Measurements from ENCODE around the gene WWC1. TPM values are rescaled to one million over a fixed set of nuclear protein-coding genes. Genes with fewer than 3 reads are reported as not detected.

WWC1 gene
- total and polyA plus RNA-seq, 10 of the 15 experiments (the other 5 are each of a cell fraction or from before 2014, with no cell fraction given), result 0.50 to 7.8 (median 2.5) TPM

DNA sequence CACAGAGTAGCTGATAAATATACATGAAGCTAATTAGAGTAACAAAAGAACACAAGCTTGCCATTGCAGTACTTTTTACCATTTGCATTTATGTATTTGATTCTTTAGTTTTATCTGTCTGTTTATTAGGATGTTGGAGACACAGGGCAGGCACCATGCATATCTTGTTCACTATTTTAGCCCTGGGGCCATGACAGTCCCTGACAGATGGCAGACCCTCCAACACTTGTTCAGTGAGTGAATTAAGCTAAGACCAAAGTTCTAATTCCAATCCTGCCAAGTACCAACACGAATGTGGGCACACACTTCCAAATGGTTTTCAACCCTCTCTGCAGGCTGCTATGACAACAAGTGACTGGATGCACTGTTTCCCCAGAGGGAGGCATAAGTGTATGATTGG lies 182.9 kb downstream of the WWC1 start:
- no peak overlapping the region for H3K27ac ChIP-seq (ENCODE audit: control insufficient read depth, insufficient read depth)
- H3K9ac ChIP-seq (ENCODE audit: control insufficient read depth, insufficient read depth, low read length), result no peak overlapping the region
- no peak overlapping the region for H3K4me3 ChIP-seq
- H4K20me1 ChIP-seq (ENCODE audit: control insufficient read depth, insufficient read depth), result no peaks in the 10 kb centered on the region
- in situ Hi-C loops (cut with MboI) (no loop called here), intact Hi-C loops (cut with micrococcal nuclease; ENCODE audit: unreplicated experiment) (no loop called here)
- H3K4me1 ChIP-seq (ENCODE audit: control insufficient read depth, insufficient read depth, low read length), result no peaks in the 10 kb centered on the region
- TF ChIP-seq TCF3 (IDR thresholded peaks at IDR 0.05; ENCODE audit: borderline replicate concordance, insufficient read depth, low read depth, low read length), result no peak
- TF ChIP-seq HDAC2 (IDR thresholded peaks at IDR 0.05), result no peak
- no peak for TF ChIP-seq SUPT20H (IDR thresholded peaks at IDR 0.05; ENCODE audit: borderline replicate concordance, control insufficient read depth, low read depth, low read length)
- TF ChIP-seq, protein P1, sequence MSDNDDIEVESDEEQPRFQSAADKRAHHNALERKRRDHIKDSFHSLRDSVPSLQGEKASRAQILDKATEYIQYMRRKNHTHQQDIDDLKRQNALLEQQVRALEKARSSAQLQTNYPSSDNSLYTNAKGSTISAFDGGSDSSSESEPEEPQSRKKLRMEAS (IDR thresholded peaks at IDR 0.05; ENCODE audit: low read depth, low read length), result no peak
- no peak for TF ChIP-seq MTA2 (IDR thresholded peaks at IDR 0.05; ENCODE audit: low read depth)
- no peak for TF ChIP-seq FOXK2 (IDR thresholded peaks at IDR 0.05)
- TF ChIP-seq SMAD5 (IDR thresholded peaks at IDR 0.05; ENCODE audit: low read depth), result no peak
- TF ChIP-seq CBX3 (IDR thresholded peaks at IDR 0.05; ENCODE audit: borderline replicate concordance, low read depth), result no peak
- no peak for TF ChIP-seq SP1 (IDR thresholded peaks at IDR 0.05; ENCODE audit: low read depth, low read length)
- no peak for TF ChIP-seq LARP7 (IDR thresholded peaks at IDR 0.05)
- no peak for TF ChIP-seq CREB1 (IDR thresholded peaks at IDR 0.05; ENCODE audit: low read depth)
- TF ChIP-seq PAX8 (IDR thresholded peaks at IDR 0.05), result no peak
- TF ChIP-seq, protein P2, sequence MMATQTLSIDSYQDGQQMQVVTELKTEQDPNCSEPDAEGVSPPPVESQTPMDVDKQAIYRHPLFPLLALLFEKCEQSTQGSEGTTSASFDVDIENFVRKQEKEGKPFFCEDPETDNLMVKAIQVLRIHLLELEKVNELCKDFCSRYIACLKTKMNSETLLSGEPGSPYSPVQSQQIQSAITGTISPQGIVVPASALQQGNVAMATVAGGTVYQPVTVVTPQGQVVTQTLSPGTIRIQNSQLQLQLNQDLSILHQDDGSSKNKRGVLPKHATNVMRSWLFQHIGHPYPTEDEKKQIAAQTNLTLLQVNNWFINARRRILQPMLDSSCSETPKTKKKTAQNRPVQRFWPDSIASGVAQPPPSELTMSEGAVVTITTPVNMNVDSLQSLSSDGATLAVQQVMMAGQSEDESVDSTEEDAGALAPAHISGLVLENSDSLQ (IDR thresholded peaks at IDR 0.05), result no peak
- TF ChIP-seq STAT1 (conservative IDR thresholded peaks at IDR 0.05), result no peak
- TF ChIP-seq, protein P3, sequence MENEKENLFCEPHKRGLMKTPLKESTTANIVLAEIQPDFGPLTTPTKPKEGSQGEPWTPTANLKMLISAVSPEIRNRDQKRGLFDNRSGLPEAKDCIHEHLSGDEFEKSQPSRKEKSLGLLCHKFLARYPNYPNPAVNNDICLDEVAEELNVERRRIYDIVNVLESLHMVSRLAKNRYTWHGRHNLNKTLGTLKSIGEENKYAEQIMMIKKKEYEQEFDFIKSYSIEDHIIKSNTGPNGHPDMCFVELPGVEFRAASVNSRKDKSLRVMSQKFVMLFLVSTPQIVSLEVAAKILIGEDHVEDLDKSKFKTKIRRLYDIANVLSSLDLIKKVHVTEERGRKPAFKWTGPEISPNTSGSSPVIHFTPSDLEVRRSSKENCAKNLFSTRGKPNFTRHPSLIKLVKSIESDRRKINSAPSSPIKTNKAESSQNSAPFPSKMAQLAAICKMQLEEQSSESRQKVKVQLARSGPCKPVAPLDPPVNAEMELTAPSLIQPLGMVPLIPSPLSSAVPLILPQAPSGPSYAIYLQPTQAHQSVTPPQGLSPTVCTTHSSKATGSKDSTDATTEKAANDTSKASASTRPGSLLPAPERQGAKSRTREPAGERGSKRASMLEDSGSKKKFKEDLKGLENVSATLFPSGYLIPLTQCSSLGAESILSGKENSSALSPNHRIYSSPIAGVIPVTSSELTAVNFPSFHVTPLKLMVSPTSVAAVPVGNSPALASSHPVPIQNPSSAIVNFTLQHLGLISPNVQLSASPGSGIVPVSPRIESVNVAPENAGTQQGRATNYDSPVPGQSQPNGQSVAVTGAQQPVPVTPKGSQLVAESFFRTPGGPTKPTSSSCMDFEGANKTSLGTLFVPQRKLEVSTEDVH (IDR thresholded peaks at IDR 0.05; ENCODE audit: low read depth, partially characterized antibody), result no peak
- no peak for TF ChIP-seq BRCA1 (IDR thresholded peaks at IDR 0.05; ENCODE audit: low read depth, low read length)
- no peak for TF ChIP-seq BHLHE40 (IDR thresholded peaks at IDR 0.05; ENCODE audit: borderline replicate concordance in 1 of 2, low read depth in 2 of 2, low read length in 1 of 2)
- TF ChIP-seq, protein P4, sequence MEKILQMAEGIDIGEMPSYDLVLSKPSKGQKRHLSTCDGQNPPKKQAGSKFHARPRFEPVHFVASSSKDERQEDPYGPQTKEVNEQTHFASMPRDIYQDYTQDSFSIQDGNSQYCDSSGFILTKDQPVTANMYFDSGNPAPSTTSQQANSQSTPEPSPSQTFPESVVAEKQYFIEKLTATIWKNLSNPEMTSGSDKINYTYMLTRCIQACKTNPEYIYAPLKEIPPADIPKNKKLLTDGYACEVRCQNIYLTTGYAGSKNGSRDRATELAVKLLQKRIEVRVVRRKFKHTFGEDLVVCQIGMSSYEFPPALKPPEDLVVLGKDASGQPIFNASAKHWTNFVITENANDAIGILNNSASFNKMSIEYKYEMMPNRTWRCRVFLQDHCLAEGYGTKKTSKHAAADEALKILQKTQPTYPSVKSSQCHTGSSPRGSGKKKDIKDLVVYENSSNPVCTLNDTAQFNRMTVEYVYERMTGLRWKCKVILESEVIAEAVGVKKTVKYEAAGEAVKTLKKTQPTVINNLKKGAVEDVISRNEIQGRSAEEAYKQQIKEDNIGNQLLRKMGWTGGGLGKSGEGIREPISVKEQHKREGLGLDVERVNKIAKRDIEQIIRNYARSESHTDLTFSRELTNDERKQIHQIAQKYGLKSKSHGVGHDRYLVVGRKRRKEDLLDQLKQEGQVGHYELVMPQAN (conservative IDR thresholded peaks at IDR 0.05), result no peak
- 28% methylated on average over 1 of the region's 1 CpG for WGBS (ENCODE audit: insufficient coverage, insufficient replicate concordance, low lambda C conversion rate, missing lambda C conversion rate)
- H3K9me3 ChIP-seq (replicated peaks; ENCODE audit: control insufficient read depth, insufficient read depth, low read length), result no peaks in the 10 kb centered on the region
- no TSS peak for BruUV-seq (replicated peaks)
- FAIRE-seq (no peak), ATAC-seq (no peak), DNase-seq (ENCODE audit: low read depth, low spot score) (no peak)
- SMC1A ChIA-PET (ENCODE audit: uncharacterized antibody, unreplicated experiment), result no interaction called here
- POLR2A ChIA-PET, result no interaction called here
- CTCF ChIA-PET, result no interaction called here
- H3K36me3 ChIP-seq (ENCODE audit: control insufficient read depth in 2 of 2, insufficient read depth in 2 of 2, low read length in 1 of 2), result no peaks in the 10 kb centered on the region
- H3K79me2 ChIP-seq (ENCODE audit: control insufficient read depth, insufficient read depth, low read length), result no peaks in the 10 kb centered on the region
- H3K4me2 ChIP-seq (ENCODE audit: control insufficient read depth, insufficient read depth), result no peak overlapping the region
- H2AFZ ChIP-seq (ENCODE audit: control insufficient read depth, low read depth, low read length), result no peak overlapping the region
- H3K27me3 ChIP-seq (replicated peaks in 1 of 2; ENCODE audit: control insufficient read depth in 2 of 2, insufficient read depth in 2 of 2, low read length in 1 of 2), result no peaks in the 10 kb centered on the region
- RAD21 ChIA-PET (ENCODE audit: unreplicated experiment), result no interaction called here
